ENCODE data around the gene HOPX. TPM values are rescaled to one million over a fixed set of nuclear protein-coding genes. Genes with fewer than 3 reads are reported as not detected.
"Not testable (repeated sequence)": the region's sequence is repeated elsewhere in the genome, so short reads cannot be mapped to it uniquely, and the experiment has no call there.

The HOPX gene
- total RNA-seq, 4 donors from 2014 or later = 2.7 to 14.4 (median 7.0) TPM

- Histone ChIP-seq H3K27me3 (no peaks in the 10 kb centered on the region), H3K9me3 (no peaks in the 10 kb centered on the region), H3K27ac (no peak overlapping the region), H3K36me3 (no peaks in the 10 kb centered on the region), H3K4me3 (no peak overlapping the region), H3K4me1 (no peaks in the 10 kb centered on the region)
- no peak for TF ChIP-seq CTCF (IDR thresholded peaks at IDR 0.05)
- TF ChIP-seq POLR2A (IDR thresholded peaks at IDR 0.05) = no peak
- DNase-seq = no peak
Measured at GRCh38 chr4:56703378-56703777, 22.3 kb upstream of the HOPX start.

GRCh38 chr4:56701644-56702043 is 20.5 kb upstream of the HOPX start:
- H3K27me3 ChIP-seq = no peaks in the 10 kb centered on the region
- H3K4me3 ChIP-seq = no peak overlapping the region
- no peaks in the 10 kb centered on the region for H3K9me3 ChIP-seq
- DNase-seq = no peak
- no peaks in the 10 kb centered on the region for H3K36me3 ChIP-seq
- H3K4me1 ChIP-seq = no peaks in the 10 kb centered on the region
- no peak overlapping the region for H3K27ac ChIP-seq
- no peak for TF ChIP-seq POLR2A (IDR thresholded peaks at IDR 0.05)
- TF ChIP-seq CTCF (IDR thresholded peaks at IDR 0.05) = no peak

- no peak for DNase-seq
- H3K4me3 ChIP-seq = no peak overlapping the region
- H3K27ac ChIP-seq = no peak overlapping the region
- no peaks in the 10 kb centered on the region for H3K9me3 ChIP-seq
- H3K36me3 ChIP-seq = no peaks in the 10 kb centered on the region
- no peaks in the 10 kb centered on the region for H3K4me1 ChIP-seq
- H3K27me3 ChIP-seq = no peaks in the 10 kb centered on the region
- no peak for TF ChIP-seq CTCF (IDR thresholded peaks at IDR 0.05)
- no peak for TF ChIP-seq POLR2A (IDR thresholded peaks at IDR 0.05)
Measured at GRCh38 chr4:56701161-56701480, 20.0 kb upstream of the HOPX start.

GRCh38 chr4:56699537-56700105 is 18.5 kb upstream of the HOPX start:
- Histone ChIP-seq H3K36me3 (no peaks in the 10 kb centered on the region), H3K4me3 (no peak overlapping the region), H3K27ac (no peak overlapping the region), H3K9me3 (no peaks in the 10 kb centered on the region), H3K27me3 (no peaks in the 10 kb centered on the region), H3K4me1 (no peaks in the 10 kb centered on the region)
- DNase-seq = no peak
- TF ChIP-seq CTCF (IDR thresholded peaks at IDR 0.05) = no peak
- no peak for TF ChIP-seq POLR2A (IDR thresholded peaks at IDR 0.05)

- no peak for DNase-seq
- Histone ChIP-seq H3K27ac (no peak overlapping the region), H3K27me3 (no peaks in the 10 kb centered on the region), H3K4me1 (no peaks in the 10 kb centered on the region), H3K4me3 (no peak overlapping the region), H3K36me3 (no peaks in the 10 kb centered on the region), H3K9me3 (no peaks in the 10 kb centered on the region)
- TF ChIP-seq CTCF (IDR thresholded peaks at IDR 0.05) = no peak
- no peak for TF ChIP-seq POLR2A (IDR thresholded peaks at IDR 0.05)
Measured at GRCh38 chr4:56698329-56698728, 17.2 kb upstream of the HOPX start.

- H3K9me3 ChIP-seq = no peaks in the 10 kb centered on the region
- no peaks in the 10 kb centered on the region for H3K4me1 ChIP-seq
- H3K36me3 ChIP-seq = no peaks in the 10 kb centered on the region
- no peak for DNase-seq
- H3K4me3 ChIP-seq = no peak overlapping the region
- no peak overlapping the region for H3K27ac ChIP-seq
- TF ChIP-seq POLR2A (IDR thresholded peaks at IDR 0.05) = no peak
- no peak for TF ChIP-seq CTCF (IDR thresholded peaks at IDR 0.05)
- H3K27me3 ChIP-seq = no peaks in the 10 kb centered on the region
Measured at GRCh38 chr4:56696056-56696455, 15.0 kb upstream of the HOPX start.

- not testable (repeated sequence) for H3K27ac ChIP-seq, DNase-seq, H3K36me3 ChIP-seq, H3K9me3 ChIP-seq, H3K4me3 ChIP-seq, H3K27me3 ChIP-seq, H3K4me1 ChIP-seq
Measured at GRCh38 chr4:56693476-56693875, 12.4 kb upstream of the HOPX start.
